Diencephalon (tissue), 1 donor: ENCODE measurements around the gene TLX2. TPM values are rescaled to one million over a fixed set of nuclear protein-coding genes. Genes with fewer than 3 reads are reported as not detected.

Experiments used
- total RNA-seq: library from RNA; depleted of rRNA; stranded (reverse); fragments of >200 nt; gene quantifications from one replicate; pipeline ENCODE4 v1.2.3, GENCODE V29; 2014

TLX2 gene
- not detected for total RNA-seq

GRCh38 chr2:74514368-74515270, at the start of gene TLX2:
Gene TLX2, plus strand, starts transcription at chr2:74514450. Its CDS starts 357 bp downstream, at chr2:74514807.

GRCh38 chr2:74472086-74472944, 41.9 kb upstream of the TLX2 start, which contains the start of gene MRPL53:
Gene MRPL53, minus strand, starts transcription at chr2:74472680. Its CDS starts 20 bp downstream, at chr2:74472660.

GRCh38 chr2:74482801-74483674, 31.2 kb upstream of the TLX2 start, which contains the start of the genes CCDC142 and TTC31:
Gene CCDC142, minus strand, starts transcription at chr2:74482998. Its CDS starts 161 bp downstream, at chr2:74482837.
Gene TTC31, plus strand, starts transcription at chr2:74483081. Its CDS starts 15 bp downstream, at chr2:74483096.

GRCh38 chr2:74499267-74499939, 14.8 kb upstream of the TLX2 start, which contains the start of gene LBX2:
Gene LBX2, minus strand, starts transcription at chr2:74499603. Its CDS starts 66 bp downstream, at chr2:74499537.

GRCh38 chr2:74507145-74507925, 6.9 kb upstream of the TLX2 start, which contains the start of gene PCGF1:
Gene PCGF1, minus strand, starts transcription at chr2:74507695. Its CDS starts 27 bp downstream, at chr2:74507668.

GRCh38 chr2:74525717-74526648, 11.7 kb downstream of the TLX2 start, which contains the start of gene DQX1:
Gene DQX1, minus strand, starts transcription at chr2:74526231. Its CDS starts 502 bp downstream, at chr2:74525729.

GRCh38 chr2:74529357-74530238, 15.3 kb downstream of the TLX2 start, which contains the start of the genes AUP1 and HTRA2:
Gene AUP1, minus strand, starts transcription at chr2:74529706. Its CDS starts 77 bp downstream, at chr2:74529629.
Gene HTRA2, plus strand, starts transcription at chr2:74529933. Its CDS starts 74 bp downstream, at chr2:74530007.

GRCh38 chr2:74553892-74554819, 39.9 kb downstream of the TLX2 start, which contains the start of the genes DOK1 and LOXL3:
Gene DOK1, plus strand, starts transcription at chr2:74554720. Its CDS starts 35 bp downstream, at chr2:74554755.
Gene LOXL3, minus strand, starts transcription at chr2:74553942. Its CDS starts 1,308 bp downstream, at chr2:74552634.

Other genes with a start within 250 kb of the TLX2 start
- gene SLC4A5, start 171.0 kb upstream of the TLX2 start, total RNA-seq, result 3.2 TPM
- 159 TPM for gene DCTN1, start 134.1 kb upstream of the TLX2 start, total RNA-seq
- 0.92 TPM for gene C2orf81, start 92.8 kb upstream of the TLX2 start, total RNA-seq
- gene WDR54, start 92.7 kb upstream of the TLX2 start, total RNA-seq, result 34.4 TPM
- gene RTKN, start 72.5 kb upstream of the TLX2 start, total RNA-seq, result 11.1 TPM
- 10.1 TPM for gene INO80B, start 59.4 kb upstream of the TLX2 start, total RNA-seq
- gene WBP1, start 56.0 kb upstream of the TLX2 start, total RNA-seq, result 26.5 TPM
- gene MOGS, start 49.1 kb upstream of the TLX2 start, total RNA-seq, result 23.1 TPM
- 15.0 TPM for gene MRPL53, start 41.8 kb upstream of the TLX2 start, total RNA-seq
- gene CCDC142, start 31.5 kb upstream of the TLX2 start, total RNA-seq, result 31.1 TPM
- 11.8 TPM for gene TTC31, start 31.4 kb upstream of the TLX2 start, total RNA-seq
- not detected for gene LBX2, start 14.8 kb upstream of the TLX2 start, total RNA-seq
- 9.5 TPM for gene PCGF1, start 6.8 kb upstream of the TLX2 start, total RNA-seq
- gene DQX1, start 11.8 kb downstream of the TLX2 start, total RNA-seq, result not detected
- 48.2 TPM for gene AUP1, start 15.3 kb downstream of the TLX2 start, total RNA-seq
- gene HTRA2, start 15.5 kb downstream of the TLX2 start, total RNA-seq, result 46.1 TPM
- gene LOXL3, start 39.5 kb downstream of the TLX2 start, total RNA-seq, result 6.7 TPM
- 5.3 TPM for gene DOK1, start 40.3 kb downstream of the TLX2 start, total RNA-seq
- gene M1AP, start 133.9 kb downstream of the TLX2 start, total RNA-seq, result 2.3 TPM
- gene SEMA4F, start 139.8 kb downstream of the TLX2 start, total RNA-seq, result 21.0 TPM